Stimulated activated CD4-positive, alpha-beta T cell treated with anti-CD3 and anti-CD28 coated beads, TNF-alpha, amount 100 ng/mL, for 48 hours (primary cell): ENCODE data around the gene POLE3.
A peak's percentile ranks its signal among the peaks of the same experiment; 100 is the strongest.
"Not testable (repeated sequence)": the region's sequence is repeated elsewhere in the genome, so short reads cannot be mapped to it uniquely, and the experiment has no call there.

Experiments
- DNase-seq, 3 donors: peaks; one replicate each; pipeline ENCODE4 v3.0.0-alpha.2; 2020; ENCODE audit warnings: low read depth in 3 of 3

Gene POLE3

DNA sequence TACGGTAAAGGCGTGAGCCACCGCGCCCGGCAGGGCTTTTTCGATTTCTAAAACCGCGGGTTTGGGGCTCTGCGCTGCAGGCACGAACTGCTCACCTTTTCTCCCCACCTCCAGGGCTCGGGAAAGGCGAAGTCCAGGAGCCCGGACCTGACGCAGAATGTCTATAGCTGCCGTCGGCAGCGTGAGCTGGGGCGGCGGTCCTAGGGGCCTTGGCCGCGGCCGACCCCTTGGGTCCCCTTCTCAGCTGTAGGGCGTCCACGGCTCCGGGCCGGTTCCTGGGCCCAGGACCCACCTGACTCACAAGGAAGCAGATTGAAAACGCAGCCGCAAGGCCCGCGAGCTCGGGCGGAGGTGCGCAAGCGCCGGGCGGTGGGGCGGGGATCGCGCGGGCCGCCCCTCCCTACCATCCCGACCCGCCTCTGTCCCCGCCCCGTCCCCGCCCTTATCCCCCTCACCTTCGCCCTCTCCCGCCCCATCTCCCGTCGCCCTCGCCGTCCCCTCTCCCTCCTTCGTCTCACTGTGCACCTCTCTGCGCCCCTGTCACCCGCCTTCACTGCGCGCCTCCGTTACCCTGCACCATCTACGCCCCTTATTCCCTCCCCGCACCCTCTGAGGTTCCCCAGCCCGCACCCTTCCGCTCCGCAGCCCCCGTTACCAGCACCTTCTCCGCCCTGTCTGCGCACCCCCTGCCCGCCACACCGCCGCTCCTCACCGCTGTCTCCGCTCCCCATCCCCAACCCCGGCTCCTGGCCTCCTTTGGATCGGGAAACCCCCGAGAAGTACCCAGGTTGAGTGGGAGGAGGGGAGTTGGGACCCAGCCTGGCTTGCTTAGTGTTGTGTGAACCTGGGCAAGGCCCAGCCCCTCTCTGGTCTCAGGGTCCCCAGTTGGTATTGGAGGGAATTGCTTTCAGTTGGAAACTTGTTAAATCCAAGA, 33.6 kb downstream of the POLE3 start, which contains the start of gene HDHD3:
HDHD3 (minus strand) TSS at position 353 of the 934 bp plus-strand sequence. CDS start 2,632 bp downstream, outside the sequence.
- DNase-seq = peak; percentile 55 to 83 (median 58)

DNA sequence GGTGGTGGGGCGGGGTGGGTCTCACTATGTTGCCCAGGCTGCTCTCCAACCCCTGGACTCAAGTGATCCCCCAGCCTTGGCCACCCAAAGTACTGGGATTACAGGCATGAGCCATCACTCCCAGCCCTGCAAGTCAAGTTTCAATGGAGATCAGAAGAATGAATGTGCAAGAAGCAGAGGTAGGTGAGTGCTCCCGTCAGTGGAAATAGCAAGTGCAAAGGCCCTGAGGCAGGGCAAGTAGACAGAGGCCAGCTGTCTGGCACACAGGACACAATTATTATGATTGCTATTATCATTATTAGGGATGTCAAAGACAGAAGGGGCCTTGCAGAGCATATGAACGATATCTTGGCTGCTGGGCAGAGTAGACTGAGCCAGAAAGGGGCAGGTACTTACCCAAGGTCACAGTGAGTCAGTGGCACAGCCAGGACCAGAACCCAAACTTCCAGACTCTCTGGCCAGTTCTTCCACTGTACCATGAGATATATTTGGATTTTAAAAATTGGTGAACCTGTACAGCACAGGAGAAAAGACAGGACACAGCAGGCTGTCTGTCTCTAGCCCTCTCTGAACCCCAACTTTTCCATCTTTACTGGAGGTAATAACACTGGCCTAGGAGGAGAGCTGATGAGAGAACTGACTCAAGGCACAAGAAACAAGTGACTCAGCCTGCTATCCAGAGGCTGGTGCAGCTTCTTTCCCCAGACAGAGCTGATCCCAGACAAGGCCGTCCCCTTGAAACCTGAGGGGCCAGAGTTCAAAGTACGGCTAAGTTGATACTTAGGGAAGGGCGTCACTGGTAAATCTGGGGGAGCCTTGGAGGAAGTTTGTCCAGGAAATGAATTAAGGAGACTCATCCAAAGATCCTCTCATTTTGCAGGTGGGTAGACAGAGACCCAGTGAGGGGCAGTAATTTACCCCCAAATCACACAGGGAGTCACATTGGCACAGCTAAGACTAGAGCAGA, 35.1 kb downstream of the POLE3 start:
- DNase-seq = no peak

DNA sequence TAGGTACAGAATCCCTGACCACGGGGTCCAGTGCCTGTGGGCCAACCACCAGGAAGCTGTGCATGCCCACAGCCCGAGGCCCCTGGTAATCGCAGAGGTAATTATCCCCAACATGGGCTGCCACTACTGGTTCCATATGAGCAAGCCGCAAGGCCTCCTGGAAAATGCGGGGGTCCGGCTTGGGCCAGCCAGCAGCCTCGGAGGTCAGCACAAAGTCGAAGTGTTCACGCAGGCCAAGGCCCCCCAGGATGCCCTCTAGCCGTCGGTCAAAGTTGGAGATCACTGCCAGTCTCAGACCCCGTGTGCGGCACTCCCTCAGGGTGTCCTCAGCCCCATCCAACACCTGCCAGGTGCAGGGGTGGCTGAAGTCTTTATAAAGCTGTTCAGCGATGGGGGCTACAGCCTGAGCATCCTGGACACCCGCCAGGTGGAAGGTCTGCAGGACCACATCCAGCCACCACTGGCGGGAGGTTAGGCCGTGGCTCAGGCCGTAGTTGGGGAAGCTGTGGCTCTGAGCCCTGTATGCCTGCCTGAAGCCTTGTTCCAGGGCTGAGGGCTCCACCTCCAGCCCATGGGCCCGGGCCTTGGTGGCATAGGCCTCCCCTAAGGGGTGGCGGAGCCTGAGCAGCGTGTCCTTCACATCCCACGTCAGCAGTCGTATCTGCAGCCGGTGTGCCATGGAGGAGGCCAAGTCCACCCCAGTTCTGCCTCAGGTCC, 36.6 kb downstream of the POLE3 start:
- no peak for DNase-seq

DNA sequence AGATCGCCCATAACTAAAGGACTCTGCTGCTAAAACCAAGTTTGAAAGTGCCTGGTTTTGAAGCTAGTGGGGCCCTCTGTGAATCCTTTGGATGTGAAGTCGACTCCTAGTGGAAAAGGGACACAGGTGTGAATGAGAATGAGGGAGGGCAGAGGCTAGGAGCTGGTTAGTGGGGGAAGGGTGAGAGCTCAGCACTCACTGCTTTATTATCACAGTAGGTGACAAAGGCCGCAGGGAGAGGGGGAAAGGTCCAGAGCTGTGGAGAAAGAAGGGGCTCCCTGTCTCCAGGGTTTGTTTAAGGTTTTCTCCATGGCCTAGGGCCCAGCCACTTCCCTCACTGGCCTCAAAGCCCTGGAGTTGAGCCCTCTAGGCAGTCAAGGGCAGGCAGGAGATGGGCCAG, 37.2 kb downstream of the POLE3 start:
- DNase-seq = no peak

DNA sequence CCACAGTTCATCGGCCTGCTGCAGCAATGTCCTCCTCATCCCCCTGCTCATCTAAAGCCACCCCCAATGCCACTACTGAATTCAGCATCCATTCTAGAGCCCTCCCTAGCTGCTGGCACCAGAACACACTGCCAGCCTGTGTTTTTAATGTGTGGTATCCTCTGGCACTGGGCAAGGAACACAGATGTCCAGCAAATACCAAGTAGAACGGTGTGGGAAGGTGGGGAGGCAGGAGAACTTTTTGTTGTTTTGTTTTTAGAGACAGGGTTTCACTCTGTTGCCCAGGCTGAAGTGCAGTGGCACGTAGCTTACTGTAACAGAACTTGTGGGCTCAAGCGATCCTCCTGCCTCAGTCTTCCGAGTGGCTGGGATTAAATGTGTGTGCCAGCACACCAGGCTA, 38.4 kb downstream of the POLE3 start:
- no peak for DNase-seq

DNA sequence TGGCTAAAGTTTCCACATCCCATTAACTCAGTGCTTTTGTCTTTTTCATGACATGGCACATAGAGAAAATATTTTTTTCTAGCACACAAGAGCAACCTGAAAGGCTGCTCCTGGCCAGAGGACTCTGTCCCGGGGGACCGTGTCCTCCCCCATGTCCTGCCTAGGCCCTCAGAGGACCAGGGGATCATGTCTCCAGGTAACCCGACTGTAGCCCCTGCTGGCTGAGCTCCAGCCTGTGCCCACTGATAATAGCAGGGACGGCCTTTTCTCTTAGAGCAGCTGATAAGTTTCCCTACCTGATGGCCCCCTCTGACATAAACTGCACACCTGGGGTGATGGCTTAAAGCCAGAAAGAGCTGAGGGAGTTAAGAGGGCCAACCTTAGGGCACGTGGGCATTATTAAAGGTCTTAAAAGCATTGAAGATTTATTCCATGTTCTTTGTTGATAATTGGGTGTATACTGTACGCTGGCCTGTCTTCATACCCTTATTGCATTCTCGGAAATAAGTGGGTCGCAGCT, 39.6 kb downstream of the POLE3 start:
- no peak for DNase-seq

DNA sequence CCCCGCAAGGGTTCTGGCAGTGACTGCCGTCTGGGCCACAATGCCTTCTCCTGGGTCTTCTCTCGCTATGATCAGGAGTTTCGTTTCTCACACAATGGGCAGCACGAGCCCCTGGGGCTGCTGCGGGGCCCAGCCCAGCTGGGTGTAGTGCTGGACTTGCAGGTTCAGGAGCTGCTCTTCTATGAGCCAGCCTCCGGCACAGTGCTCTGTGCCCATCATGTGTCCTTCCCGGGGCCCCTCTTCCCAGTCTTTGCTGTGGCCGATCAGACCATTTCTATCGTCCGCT, 40.7 kb downstream of the POLE3 start:
- no peak for DNase-seq

DNA sequence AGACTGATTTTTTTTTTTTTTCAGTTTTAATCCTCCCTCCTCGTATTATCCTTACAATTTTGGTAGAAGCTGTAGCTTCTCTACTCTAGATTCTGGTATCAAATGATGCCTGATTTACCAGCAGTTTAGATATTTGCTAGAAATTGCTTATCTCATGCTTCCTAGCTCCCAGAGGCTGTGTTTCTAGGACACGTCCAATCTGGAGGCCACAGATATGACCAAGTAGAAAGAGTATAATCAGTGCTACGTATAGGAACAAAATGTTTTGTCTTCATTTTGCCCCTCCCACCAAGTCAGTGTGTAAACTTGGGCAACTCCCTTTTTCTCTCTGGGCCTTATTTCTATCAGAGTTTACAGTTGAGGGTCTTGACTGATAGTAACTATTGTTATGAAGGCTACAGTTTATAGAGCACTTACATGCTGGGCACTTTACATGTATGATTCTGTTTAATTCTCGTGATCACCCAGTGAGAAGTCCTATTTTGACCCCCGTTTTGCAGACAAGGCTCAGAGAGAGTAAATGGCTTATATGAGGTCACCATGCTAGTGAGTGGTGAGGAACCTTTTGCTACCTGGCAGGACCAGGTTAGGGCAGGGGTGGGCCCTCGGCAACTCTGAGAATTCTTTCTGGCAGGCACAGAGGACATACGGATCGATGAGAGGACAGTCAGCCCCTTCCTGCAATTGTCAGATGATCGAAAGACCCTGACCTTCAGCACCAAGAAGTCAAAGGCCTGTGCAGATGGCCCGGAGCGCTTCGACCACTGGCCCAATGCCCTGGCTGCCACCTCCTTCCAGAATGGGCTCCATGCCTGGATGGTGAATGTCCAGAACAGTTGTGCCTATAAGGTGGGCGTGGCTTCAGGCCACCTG, 41.3 kb downstream of the POLE3 start:
- no peak for DNase-seq

DNA sequence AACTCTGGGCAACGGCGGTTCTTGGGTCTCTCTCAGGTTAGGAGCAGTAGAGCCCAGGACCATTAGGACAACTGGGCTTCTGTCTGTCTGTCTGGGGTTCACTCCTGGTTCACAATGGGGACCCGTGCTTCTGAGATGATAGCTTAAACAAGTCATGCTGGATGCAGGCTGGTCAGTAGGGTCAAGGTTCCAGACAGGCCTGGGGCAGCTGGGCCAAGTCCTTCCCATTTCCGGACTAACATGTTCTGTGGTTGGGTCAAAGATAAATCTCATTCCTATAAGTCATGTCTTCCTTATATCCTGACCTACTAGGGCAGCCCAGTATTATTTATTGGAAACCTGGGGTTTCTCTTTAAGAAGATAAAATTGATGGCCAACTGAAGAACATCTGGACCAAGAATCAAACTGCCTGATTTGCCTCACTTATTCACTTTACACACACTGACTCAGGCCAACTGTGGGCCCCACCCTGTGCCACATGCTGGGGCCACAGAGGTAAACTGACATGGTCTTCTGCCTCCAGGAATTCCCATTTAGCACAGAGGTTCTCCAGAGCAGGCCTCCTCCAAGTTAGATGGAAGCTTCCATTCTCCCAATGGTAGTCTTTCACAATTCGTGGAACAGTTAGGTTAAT, 42.0 kb downstream of the POLE3 start:
- DNase-seq = no peak

DNA sequence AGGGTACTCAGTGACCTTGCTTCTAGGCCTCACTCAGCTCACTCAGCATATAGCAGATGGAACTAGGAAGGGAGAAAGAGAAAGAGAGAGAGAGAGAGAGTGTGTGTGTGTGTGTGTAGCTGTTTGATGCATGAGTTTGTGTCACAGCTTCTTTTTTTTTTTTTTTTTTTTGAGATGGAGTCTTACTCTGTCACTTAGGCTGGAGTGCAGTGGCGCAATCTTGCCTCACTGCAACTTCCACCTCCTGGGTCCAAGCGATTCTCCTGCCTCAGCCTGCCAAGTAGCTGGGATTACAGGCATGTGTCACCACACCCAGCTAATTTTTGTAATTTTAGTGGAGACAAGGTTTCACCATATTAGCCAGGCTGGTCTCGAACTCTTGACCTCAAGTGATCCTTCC, 44.8 kb downstream of the POLE3 start:
- not testable (repeated sequence) for DNase-seq

DNA sequence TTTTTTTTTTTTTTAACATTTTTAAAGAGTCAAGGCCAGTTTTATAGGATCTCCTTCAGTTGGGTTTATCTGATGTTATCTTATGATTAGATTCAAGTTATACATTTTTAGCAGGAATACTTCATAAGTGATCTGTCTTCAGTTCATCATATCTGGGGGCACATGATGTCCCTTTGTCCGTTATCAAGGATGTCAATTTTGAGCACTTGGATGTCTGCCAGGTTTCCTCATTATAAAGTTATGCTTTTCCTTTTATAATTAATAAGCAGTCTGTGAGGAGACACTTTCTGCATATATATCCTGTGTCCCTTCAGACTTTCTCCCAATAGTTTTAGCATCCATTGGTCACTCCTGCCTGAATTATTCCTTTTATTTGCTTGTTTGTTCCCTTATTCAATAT, 45.5 kb downstream of the POLE3 start:
- DNase-seq = no peak

DNA sequence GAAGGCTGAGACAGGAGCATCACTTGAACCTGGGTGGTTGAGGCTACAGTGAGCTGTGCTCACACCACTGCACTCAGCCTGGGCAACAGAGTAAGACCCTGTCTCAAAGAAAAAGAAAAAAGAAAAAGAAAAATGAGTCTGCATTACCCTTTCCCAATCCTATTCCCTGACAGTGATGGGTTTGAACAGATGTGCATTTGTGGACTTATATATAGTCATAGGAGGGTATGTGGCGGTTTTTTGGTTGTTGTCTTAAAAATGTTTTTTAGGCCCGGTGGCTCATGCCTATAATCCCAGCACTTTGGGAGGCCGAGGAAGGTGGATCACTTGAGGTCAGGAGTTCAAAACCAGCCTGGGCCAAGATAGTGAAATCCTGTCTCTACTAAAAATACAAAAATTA, 47.1 kb downstream of the POLE3 start:
- DNase-seq = no peak

DNA sequence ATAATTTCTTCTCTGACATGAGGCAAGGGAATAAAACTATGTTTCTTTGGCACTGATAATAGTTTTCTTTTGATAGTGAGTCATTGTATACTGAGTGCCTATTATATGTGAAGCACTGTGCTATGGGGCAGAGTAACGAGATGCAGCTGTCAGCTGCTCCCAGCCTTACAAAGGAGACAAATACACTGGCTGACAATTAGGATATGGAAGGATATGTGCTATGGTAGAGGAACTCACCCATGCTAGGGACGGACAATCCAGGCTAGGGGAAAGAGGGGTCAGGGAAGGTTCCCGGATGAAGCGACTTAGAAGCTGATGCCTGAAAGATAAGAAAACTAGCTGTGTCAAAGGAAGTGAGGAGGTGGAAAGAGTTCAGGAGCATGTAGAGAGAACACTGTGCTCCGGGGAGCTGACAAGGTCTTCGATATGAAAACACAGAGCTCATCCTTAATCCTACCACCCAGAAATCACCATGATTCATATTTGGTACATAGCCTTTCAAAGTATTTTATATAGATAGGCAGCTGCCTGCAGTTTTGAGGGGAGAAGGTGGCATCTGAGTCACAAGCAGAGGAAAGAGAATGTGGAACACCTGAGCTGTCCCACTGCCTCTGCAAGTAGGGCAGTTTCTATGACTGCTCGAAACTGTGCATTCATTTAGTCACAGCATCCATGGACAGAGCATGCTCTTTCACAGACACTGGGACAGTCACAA, 49.0 kb downstream of the POLE3 start:
- DNase-seq = peak in 1 of 3 donors; percentile 47

DNA sequence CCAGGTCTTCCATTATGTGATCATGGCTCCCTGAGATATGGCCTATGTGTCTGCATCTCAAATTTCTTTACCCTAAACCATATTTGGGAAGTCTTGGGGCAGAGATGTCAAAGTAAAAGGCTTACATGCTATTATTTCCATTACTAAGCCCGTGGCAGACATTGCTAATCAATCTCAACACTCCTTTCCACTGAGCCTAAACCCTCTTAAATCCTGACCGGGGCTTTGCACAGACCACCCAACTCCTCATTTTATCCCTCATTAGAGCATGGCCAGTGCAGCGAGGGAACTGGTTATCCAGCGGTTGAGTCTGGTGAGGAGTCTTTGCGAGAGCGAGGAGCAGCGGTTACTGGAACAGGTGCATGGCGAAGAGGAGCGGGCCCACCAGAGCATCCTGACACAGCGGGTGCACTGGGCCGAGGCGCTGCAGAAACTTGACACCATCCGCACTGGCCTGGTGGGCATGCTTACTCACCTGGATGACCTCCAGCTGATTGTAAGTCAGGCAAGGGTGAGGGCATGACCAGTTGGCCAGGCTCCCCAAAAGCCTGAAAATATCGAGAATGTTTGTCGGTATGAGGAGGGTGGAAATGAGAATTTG, 50.1 kb downstream of the POLE3 start:
- no peak for DNase-seq

DNA sequence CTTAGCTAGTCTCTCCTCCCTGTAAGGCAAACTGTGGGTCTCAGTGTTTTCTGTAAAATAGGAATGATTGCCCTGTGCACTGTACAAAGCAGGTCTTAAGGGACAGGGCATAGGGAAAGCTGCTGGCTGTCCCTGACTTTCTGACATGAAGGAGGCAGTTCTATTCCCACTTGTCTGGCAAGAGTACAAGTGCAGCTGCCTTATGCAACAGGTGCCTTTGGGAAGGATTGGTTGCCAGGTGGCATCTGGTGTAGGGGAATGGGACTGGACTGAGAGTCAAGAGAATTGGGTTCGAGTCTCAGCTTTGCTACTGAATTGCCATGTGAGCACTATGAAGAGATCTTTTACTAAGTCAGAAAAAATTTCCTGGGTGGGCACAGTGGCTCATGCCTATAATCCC, 51.1 kb downstream of the POLE3 start:
- DNase-seq = no peak
